ENCODE results near the gene HSD17B1.

DNA sequence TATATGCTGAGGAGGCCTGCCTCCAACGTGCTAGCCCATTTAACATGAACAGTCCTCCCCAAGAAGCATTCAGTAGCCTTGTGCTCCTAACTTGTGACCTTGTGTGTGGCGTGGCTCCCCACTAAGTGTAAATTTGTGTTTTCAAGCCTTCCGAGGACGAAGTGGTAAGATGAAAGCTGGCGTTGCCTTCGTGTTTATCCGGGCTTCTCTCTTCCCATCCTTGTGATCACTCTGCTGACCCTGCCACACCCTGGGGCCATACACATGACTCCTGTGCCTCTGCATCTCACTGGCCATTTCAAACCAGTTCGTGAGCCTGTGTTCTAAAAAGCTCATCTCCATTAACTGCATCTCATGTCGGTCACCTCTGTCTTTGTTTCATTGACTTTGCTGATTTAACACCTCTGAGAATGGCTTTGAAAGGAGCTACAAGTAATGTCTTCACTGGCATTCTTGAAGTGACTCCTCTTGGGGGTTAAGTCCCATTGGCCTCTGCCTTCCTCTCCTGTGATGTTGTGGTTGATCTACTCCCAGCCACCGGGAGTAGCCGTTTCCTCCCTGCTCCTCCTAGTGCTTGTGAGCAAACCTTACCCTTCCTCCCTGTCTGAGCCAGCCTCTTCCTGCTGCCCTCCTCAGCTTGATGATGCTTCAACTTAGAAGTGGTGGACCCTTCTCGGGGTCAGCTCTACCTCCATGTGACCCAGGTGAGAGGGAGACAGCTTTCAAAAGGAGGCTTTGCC is 44.1 kb upstream of the HSD17B1 start:
- TF ChIP-seq POLR2A (IDR thresholded peaks at IDR 0.05; ENCODE audit: low read depth, low read length): no peak
- TF ChIP-seq, protein P1, sequence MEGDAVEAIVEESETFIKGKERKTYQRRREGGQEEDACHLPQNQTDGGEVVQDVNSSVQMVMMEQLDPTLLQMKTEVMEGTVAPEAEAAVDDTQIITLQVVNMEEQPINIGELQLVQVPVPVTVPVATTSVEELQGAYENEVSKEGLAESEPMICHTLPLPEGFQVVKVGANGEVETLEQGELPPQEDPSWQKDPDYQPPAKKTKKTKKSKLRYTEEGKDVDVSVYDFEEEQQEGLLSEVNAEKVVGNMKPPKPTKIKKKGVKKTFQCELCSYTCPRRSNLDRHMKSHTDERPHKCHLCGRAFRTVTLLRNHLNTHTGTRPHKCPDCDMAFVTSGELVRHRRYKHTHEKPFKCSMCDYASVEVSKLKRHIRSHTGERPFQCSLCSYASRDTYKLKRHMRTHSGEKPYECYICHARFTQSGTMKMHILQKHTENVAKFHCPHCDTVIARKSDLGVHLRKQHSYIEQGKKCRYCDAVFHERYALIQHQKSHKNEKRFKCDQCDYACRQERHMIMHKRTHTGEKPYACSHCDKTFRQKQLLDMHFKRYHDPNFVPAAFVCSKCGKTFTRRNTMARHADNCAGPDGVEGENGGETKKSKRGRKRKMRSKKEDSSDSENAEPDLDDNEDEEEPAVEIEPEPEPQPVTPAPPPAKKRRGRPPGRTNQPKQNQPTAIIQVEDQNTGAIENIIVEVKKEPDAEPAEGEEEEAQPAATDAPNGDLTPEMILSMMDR (IDR thresholded peaks at IDR 0.05; ENCODE audit: extremely low read depth in 1 of 2, insufficient read depth in 1 of 2, low read depth in 1 of 2, low read length in 2 of 2): no peak
